Measurements from ENCODE around the gene NPAS1. TPM values are rescaled to one million over a fixed set of nuclear protein-coding genes. Genes with fewer than 3 reads are reported as not detected.

Gene NPAS1
- total RNA-seq, 1 experiment from 2014 or later, result 4.6 TPM

GRCh38 chr19:46990991-46991676 lies 28.5 kb upstream of the NPAS1 start:
- BruUV-seq (replicated peaks), result no TSS peak
- ATAC-seq (peak; percentile 89), DNase-seq (ENCODE audit: low read depth, low spot score) (peak; percentile 48)
- peaks cover 0 to 9% of the 10 kb centered on the region in 2 experiments; a peak in 2 of 4 replicates for H3K36me3 ChIP-seq (ENCODE audit: control insufficient read depth in 1 of 2, insufficient read depth in 2 of 2, low read length in 2 of 2)
- H3K4me3 ChIP-seq (replicated peaks in 1 of 2; ENCODE audit: low read depth in 1 of 2, low read length in 2 of 2), result no peak overlapping the region
- H3K9me2 ChIP-seq (ENCODE audit: insufficient read depth), result no peaks in the 10 kb centered on the region
- H3K4me2 ChIP-seq (ENCODE audit: low read length), result no peak overlapping the region
- H2AFZ ChIP-seq (ENCODE audit: low read depth, low read length, poor library complexity, severe bottlenecking), result no peak overlapping the region
- no peak overlapping the region for H3K9ac ChIP-seq (ENCODE audit: low read length)
- TF ChIP-seq POLR2AphosphoS5 (IDR thresholded peaks at IDR 0.05; ENCODE audit: low read depth, low read length) (no peak), CTCF (IDR thresholded peaks at IDR 0.05 in 2 of 3, conservative IDR thresholded peaks at IDR 0.05 in 1 of 3; ENCODE audit: borderline replicate concordance in 1 of 3, insufficient read depth in 1 of 3, low read depth in 2 of 3, low read length in 2 of 3) (peak; percentile 87 to 94 (median 92)), RAD21 (IDR thresholded peaks at IDR 0.05; ENCODE audit: low read depth) (peak; percentile 98)
- ChIA-PET RAD21 (ENCODE audit: low non-redundant PET in 1 of 2, low total read pairs in 2 of 2, uncharacterized antibody in 2 of 2, unreplicated experiment in 2 of 2) (no interaction called here), CTCF (interaction anchor here (0.8 to 1.6 kb wide), 5 partner anchors 22 to 233 kb away, joined by 3 to 6 read pairs (median 3); no protein-coding TSS in a partner anchor), POLR2A (no interaction called here)
- no peaks in the 10 kb centered on the region for H3K9me3 ChIP-seq (ENCODE audit: control insufficient read depth in 1 of 2, insufficient read depth in 1 of 2, low read depth in 1 of 2, low read length in 2 of 2)
- H3K79me2 ChIP-seq (ENCODE audit: insufficient read depth, low read length), result no peaks in the 10 kb centered on the region
- peaks cover 0 to 3% of the 10 kb centered on the region in 2 experiments; a peak in 1 of 4 replicates for H3K4me1 ChIP-seq (ENCODE audit: control insufficient read depth in 1 of 2, insufficient read depth in 2 of 2, low read length in 2 of 2)
- no peak overlapping the region for H3K27ac ChIP-seq (ENCODE audit: low read depth, low read length)
- H4K20me1 ChIP-seq (ENCODE audit: insufficient read depth), result no peaks in the 10 kb centered on the region
- intact Hi-C loops (cut with micrococcal nuclease), result loop anchor here (1.0 to 5.0 kb wide), 3 partner anchors 135 to 234 kb away; no protein-coding TSS in a partner anchor
- H3K27me3 ChIP-seq (ENCODE audit: insufficient read depth, low read length), result no peaks in the 10 kb centered on the region
